Measurements from ENCODE around the gene SMIM45.
A peak's percentile ranks its signal among the peaks of the same experiment; 100 is the strongest.

DNA sequence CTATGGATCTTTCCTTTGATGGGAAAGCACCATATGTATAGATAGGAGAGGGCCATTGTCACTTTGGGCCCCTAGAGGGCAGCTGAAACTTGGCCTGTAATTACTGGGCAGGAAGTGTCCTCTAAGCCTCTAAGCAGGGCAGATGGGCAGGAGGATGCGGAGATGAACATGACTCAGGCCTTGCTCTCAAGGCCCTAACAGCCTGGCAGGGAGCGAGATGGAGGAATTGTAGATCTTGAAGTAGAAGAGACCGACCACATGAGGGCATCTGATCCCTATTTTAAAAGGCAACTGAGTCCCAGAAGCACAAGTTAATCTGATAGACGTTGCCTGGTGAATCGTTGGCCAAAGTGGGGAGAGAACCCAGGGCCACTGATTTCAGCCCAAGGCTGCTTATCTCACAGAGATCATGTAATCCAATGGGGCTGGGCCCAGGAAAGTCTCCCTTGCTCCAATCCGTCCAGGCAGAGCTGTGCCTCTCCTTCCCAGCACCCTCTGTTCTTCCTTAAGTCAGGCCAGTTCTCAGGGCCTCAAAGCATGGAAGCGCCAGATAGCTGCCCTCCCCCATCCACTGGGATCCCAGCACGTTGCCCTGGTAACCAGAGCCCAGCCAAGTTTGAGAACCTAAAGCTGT is 14.8 kb downstream of the SMIM45 start:
- TF ChIP-seq, protein P1, sequence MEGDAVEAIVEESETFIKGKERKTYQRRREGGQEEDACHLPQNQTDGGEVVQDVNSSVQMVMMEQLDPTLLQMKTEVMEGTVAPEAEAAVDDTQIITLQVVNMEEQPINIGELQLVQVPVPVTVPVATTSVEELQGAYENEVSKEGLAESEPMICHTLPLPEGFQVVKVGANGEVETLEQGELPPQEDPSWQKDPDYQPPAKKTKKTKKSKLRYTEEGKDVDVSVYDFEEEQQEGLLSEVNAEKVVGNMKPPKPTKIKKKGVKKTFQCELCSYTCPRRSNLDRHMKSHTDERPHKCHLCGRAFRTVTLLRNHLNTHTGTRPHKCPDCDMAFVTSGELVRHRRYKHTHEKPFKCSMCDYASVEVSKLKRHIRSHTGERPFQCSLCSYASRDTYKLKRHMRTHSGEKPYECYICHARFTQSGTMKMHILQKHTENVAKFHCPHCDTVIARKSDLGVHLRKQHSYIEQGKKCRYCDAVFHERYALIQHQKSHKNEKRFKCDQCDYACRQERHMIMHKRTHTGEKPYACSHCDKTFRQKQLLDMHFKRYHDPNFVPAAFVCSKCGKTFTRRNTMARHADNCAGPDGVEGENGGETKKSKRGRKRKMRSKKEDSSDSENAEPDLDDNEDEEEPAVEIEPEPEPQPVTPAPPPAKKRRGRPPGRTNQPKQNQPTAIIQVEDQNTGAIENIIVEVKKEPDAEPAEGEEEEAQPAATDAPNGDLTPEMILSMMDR (IDR thresholded peaks at IDR 0.05), result peak; percentile 55
- TF ChIP-seq ZFX (IDR thresholded peaks at IDR 0.05; ENCODE audit: borderline replicate concordance), result no peak

Measured in 22Rv1 (cell line).